ENCODE results near the gene CLEC1A.

The CLEC1A gene

GRCh38 chr12:10101648-10102220 lies 2.9 kb upstream of the CLEC1A start:
- Histone ChIP-seq H3K4me3 (ENCODE audit: low read depth in 1 of 2, low read length in 1 of 2) (no peak overlapping the region), H3K9me3 (no peaks in the 10 kb centered on the region), H3K36me3 (no peaks in the 10 kb centered on the region), H3K27ac (peak overlapping the region; percentile 68), H3K27me3 (no peaks in the 10 kb centered on the region), H3K4me1 (ENCODE audit: control insufficient read depth in 1 of 2, insufficient read depth in 1 of 2, low read depth in 1 of 2, low read length in 1 of 2) (peaks cover 12 to 18% of the 10 kb centered on the region in 2 experiments)
- TF ChIP-seq CTCF (IDR thresholded peaks at IDR 0.05), result no peak

- Histone ChIP-seq H3K4me3 (ENCODE audit: low read depth in 1 of 2, low read length in 1 of 2) (no peak overlapping the region), H3K36me3 (no peaks in the 10 kb centered on the region), H3K27me3 (no peaks in the 10 kb centered on the region), H3K27ac (peak overlapping the region; percentile 68), H3K4me1 (ENCODE audit: control insufficient read depth in 1 of 2, insufficient read depth in 1 of 2, low read depth in 1 of 2, low read length in 1 of 2) (peaks cover 12 to 18% of the 10 kb centered on the region in 2 experiments), H3K9me3 (no peaks in the 10 kb centered on the region)
- no peak for TF ChIP-seq CTCF (IDR thresholded peaks at IDR 0.05)
Observed at GRCh38 chr12:10101042-10101579, 2.3 kb upstream of the CLEC1A start.

- Histone ChIP-seq H3K4me1 (ENCODE audit: control insufficient read depth in 1 of 2, insufficient read depth in 1 of 2, low read depth in 1 of 2, low read length in 1 of 2) (peaks cover 28 to 31% of the 10 kb centered on the region in 2 experiments), H3K36me3 (no peaks in the 10 kb centered on the region), H3K27ac (no peak overlapping the region), H3K9me3 (no peaks in the 10 kb centered on the region), H3K4me3 (ENCODE audit: low read depth in 1 of 2, low read length in 1 of 2) (no peak overlapping the region), H3K27me3 (no peaks in the 10 kb centered on the region)
- no peak for TF ChIP-seq CTCF (IDR thresholded peaks at IDR 0.05)
Observed at GRCh38 chr12:10097521-10097920, 1.3 kb downstream of the CLEC1A start.

- Histone ChIP-seq H3K9me3 (no peaks in the 10 kb centered on the region), H3K4me3 (ENCODE audit: low read depth in 1 of 2, low read length in 1 of 2) (no peak overlapping the region), H3K27ac (no peak overlapping the region), H3K27me3 (no peaks in the 10 kb centered on the region), H3K36me3 (no peaks in the 10 kb centered on the region), H3K4me1 (ENCODE audit: control insufficient read depth in 1 of 2, insufficient read depth in 1 of 2, low read depth in 1 of 2, low read length in 1 of 2) (peaks cover 21% of the 10 kb centered on the region in 2 experiments)
- TF ChIP-seq CTCF (IDR thresholded peaks at IDR 0.05), result no peak
Observed at GRCh38 chr12:10095971-10096370, 2.8 kb downstream of the CLEC1A start.

- peaks cover 27% of the 10 kb centered on the region in 2 experiments for H3K4me1 ChIP-seq (ENCODE audit: control insufficient read depth in 1 of 2, insufficient read depth in 1 of 2, low read depth in 1 of 2, low read length in 1 of 2)
Observed at GRCh38 chr12:10094646-10095395, 4.0 kb downstream of the CLEC1A start.

More at GRCh38 chr12:10094646-10095395, 4.0 kb downstream of the CLEC1A start:
- Histone ChIP-seq H3K9me3 (no peaks in the 10 kb centered on the region), H3K27me3 (no peaks in the 10 kb centered on the region), H3K27ac (peak overlapping the region; percentile 62), H3K4me3 (ENCODE audit: low read depth in 1 of 2, low read length in 1 of 2) (no peak overlapping the region), H3K36me3 (no peaks in the 10 kb centered on the region)
- TF ChIP-seq CTCF (IDR thresholded peaks at IDR 0.05), result no peak

Measured in neutrophil (primary cell).